ENCODE measurements around the gene RANBP3.

GRCh38 chr19:5990289-5990797 lies 12.4 kb upstream of the RANBP3 start:
- TF ChIP-seq CTCF (IDR thresholded peaks at IDR 0.05) = no peak
- TF ChIP-seq POLR2AphosphoS5 (IDR thresholded peaks at IDR 0.05) = no peak
